Chondrocyte (in vitro differentiated cells): ENCODE results near the gene CPED1. TPM values are rescaled to one million over a fixed set of nuclear protein-coding genes. Genes with fewer than 3 reads are reported as not detected.

Experiments
- DNase-seq: peaks from one replicate; pipeline ENCODE4 v3.0.0; 2021; ENCODE audit warnings: mixed read lengths, low spot score
- H3K27ac Mint-ChIP-seq: one replicate; pipeline ENCODE4 v1.8.0; 2021; ENCODE audit warnings: mild to moderate bottlenecking, moderate library complexity, mixed read lengths; ENCODE audit not compliant: unreplicated experiment
- H3K27me3 Mint-ChIP-seq: 2 replicates; pipeline ENCODE4 v1.8.0; 2021; ENCODE audit warnings: low read depth, mixed read lengths
- H3K36me3 Mint-ChIP-seq: 2 replicates; pipeline ENCODE4 v1.8.0; 2021; ENCODE audit warnings: low read depth, mixed read lengths
- H3K4me1 Mint-ChIP-seq: 2 replicates; pipeline ENCODE4 v1.8.0; 2021; ENCODE audit warnings: low read depth, mild to moderate bottlenecking, mixed read lengths
- H3K4me3 Mint-ChIP-seq: one replicate; pipeline ENCODE4 v1.8.0; 2021; ENCODE audit warnings: mild to moderate bottlenecking, moderate library complexity, mixed read lengths; ENCODE audit not compliant: unreplicated experiment
- H3K9me3 Mint-ChIP-seq: 2 replicates; pipeline ENCODE4 v1.8.0; 2021; ENCODE audit warnings: low read depth, mixed read lengths
- CTCF ChIP-seq: fragments of 200-600 bp; sonication (generic); IDR thresholded peaks from 2 replicates; pipeline ENCODE4 v1.5.0; 2021; ENCODE audit warnings: antibody characterized with exemption, mild to moderate bottlenecking, moderate library complexity
- long read RNA-seq: library from polyadenylated mRNA; stranded (forward); transcript quantifications from one replicate; pipeline ENCODE4 v2.0.0, GENCODE V29; 2021
- total RNA-seq: library from RNA; stranded (reverse); gene quantifications from 3 replicates; pipeline ENCODE4 v1.2.1, GENCODE V29; 2021

The CPED1 gene
- total RNA-seq: 2.8 to 4.9 TPM (median 4.0 TPM) in 3 replicates
- long read RNA-seq, partial matches to known transcripts: 1 of 3 reads
- long read RNA-seq, other reads (novel, unspliced or antisense): 1 of 3 reads

DNA sequence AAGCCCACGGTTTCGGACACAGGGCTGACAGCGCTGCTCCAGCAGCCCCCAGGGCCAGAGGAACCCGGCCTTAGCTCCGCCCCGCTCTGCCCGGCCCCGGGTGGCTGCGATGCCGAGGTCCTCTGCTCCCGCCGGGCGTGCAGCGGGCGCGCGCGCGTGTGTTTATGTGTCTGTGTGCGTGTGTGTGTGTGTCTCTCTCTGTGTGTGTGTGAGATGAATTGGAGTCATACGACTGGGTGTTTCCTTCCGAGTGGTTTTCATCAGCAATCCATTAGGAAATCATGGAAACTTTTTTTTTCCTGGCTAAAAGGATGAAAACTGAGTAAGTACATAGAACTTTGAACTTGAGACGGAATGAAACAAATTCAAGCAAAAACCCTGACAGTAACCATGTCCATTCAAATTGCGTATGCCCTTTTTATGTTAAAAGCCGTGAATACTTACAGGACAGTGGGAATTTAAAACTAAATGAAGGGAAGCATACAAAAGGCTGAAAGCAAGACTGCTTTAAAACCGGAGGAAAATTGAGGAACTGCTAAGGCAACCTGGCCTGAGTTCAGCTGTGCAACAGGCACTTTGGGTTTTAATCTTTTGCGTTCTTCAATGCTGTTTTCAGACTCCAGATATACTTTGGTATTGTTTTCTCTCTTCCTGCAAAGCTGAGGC is at the start of gene CPED1:
CPED1 (plus strand) TSS at position 121 of the 666 bp plus-strand sequence. CDS start 911 bp downstream, outside the sequence.
- Mint-ChIP-seq H3K36me3 (no peaks in the 10 kb centered on the region), H3K9me3 (no peaks in the 10 kb centered on the region), H3K27me3 (no peaks in the 10 kb centered on the region), H3K27ac (peak within 1 kb of the TSS; percentile 84), H3K4me1 (peaks cover 60% of the 10 kb centered on the region), H3K4me3 (peak within 1 kb of the TSS; percentile 76)
- no peak for TF ChIP-seq CTCF
- peak; percentile 90 for DNase-seq

- H3K4me3 Mint-ChIP-seq: no peak overlapping the region
- H3K4me1 Mint-ChIP-seq: no peaks in the 10 kb centered on the region
- TF ChIP-seq CTCF: no peak
- H3K27ac Mint-ChIP-seq: no peak overlapping the region
- H3K36me3 Mint-ChIP-seq: no peaks in the 10 kb centered on the region
- H3K27me3 Mint-ChIP-seq: no peaks in the 10 kb centered on the region
- no peaks in the 10 kb centered on the region for H3K9me3 Mint-ChIP-seq
- no peak for DNase-seq
Measured at GRCh38 chr7:120939345-120939744, 49.2 kb upstream of the CPED1 start.

- Mint-ChIP-seq H3K27ac (no peak overlapping the region), H3K4me3 (no peak overlapping the region), H3K36me3 (no peaks in the 10 kb centered on the region), H3K9me3 (no peaks in the 10 kb centered on the region), H3K4me1 (no peaks in the 10 kb centered on the region), H3K27me3 (peaks cover 4% of the 10 kb centered on the region)
- TF ChIP-seq CTCF: peak; percentile 80
- no peak for DNase-seq
Measured at GRCh38 chr7:120941064-120941463, 47.4 kb upstream of the CPED1 start.

DNA sequence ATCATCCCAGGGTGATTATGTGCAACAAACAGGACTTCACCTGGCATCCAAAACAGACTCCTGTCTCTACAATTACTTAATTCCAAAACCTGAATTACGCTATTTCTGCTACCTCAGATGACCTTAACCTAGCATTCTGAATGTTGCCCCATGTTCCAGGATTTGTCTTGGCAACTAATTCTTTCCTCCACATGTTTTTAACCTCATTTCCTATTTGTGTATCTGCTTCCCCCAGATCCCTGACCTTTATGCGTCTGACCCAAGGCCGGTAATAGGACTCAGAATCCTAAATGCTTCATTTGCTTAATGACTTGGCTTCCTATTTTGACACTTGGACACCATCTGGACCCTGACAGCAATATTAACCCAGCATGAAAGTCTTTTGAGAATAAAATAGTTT is 46.7 kb upstream of the CPED1 start:
- TF ChIP-seq CTCF: no peak
- peaks cover 8% of the 10 kb centered on the region for H3K27me3 Mint-ChIP-seq
- no peak for DNase-seq
- H3K4me1 Mint-ChIP-seq: no peaks in the 10 kb centered on the region
- H3K4me3 Mint-ChIP-seq: no peak overlapping the region
- no peak overlapping the region for H3K27ac Mint-ChIP-seq
- no peaks in the 10 kb centered on the region for H3K9me3 Mint-ChIP-seq
- H3K36me3 Mint-ChIP-seq: no peaks in the 10 kb centered on the region

GRCh38 chr7:120942861-120943260 is 45.6 kb upstream of the CPED1 start:
- no peaks in the 10 kb centered on the region for H3K4me1 Mint-ChIP-seq
- no peaks in the 10 kb centered on the region for H3K36me3 Mint-ChIP-seq
- H3K27ac Mint-ChIP-seq: no peak overlapping the region
- no peak overlapping the region for H3K4me3 Mint-ChIP-seq
- H3K9me3 Mint-ChIP-seq: no peaks in the 10 kb centered on the region
- no peak for DNase-seq
- TF ChIP-seq CTCF: no peak
- peaks cover 8% of the 10 kb centered on the region for H3K27me3 Mint-ChIP-seq
